Coronary artery (tissue), 2 donors: ENCODE data around the gene PRKN.

Experiments used
- DNase-seq: peaks from one replicate; pipeline ENCODE4 v3.0.0-alpha.2; 2017; ENCODE audit warnings: low spot score
- H3K27ac ChIP-seq, 2 donors: fragments of 200-600 bp; sonication (generic); one replicate each; pipeline ENCODE4 v1.5.1; 2016 to 2019
- H3K4me3 ChIP-seq: fragments of 200-600 bp; sonication (generic); 2 replicates; pipeline ENCODE4 v1.5.1; 2016; ENCODE audit warnings: mild to moderate bottlenecking, moderate library complexity
- TF ChIP-seq, protein P1 (sequence below): fragments of 200-600 bp; sonication (generic); IDR thresholded peaks from one replicate; pipeline ENCODE4 v1.5.1; 2019; ENCODE audit warnings: antibody characterized with exemption

The PRKN gene

DNA sequence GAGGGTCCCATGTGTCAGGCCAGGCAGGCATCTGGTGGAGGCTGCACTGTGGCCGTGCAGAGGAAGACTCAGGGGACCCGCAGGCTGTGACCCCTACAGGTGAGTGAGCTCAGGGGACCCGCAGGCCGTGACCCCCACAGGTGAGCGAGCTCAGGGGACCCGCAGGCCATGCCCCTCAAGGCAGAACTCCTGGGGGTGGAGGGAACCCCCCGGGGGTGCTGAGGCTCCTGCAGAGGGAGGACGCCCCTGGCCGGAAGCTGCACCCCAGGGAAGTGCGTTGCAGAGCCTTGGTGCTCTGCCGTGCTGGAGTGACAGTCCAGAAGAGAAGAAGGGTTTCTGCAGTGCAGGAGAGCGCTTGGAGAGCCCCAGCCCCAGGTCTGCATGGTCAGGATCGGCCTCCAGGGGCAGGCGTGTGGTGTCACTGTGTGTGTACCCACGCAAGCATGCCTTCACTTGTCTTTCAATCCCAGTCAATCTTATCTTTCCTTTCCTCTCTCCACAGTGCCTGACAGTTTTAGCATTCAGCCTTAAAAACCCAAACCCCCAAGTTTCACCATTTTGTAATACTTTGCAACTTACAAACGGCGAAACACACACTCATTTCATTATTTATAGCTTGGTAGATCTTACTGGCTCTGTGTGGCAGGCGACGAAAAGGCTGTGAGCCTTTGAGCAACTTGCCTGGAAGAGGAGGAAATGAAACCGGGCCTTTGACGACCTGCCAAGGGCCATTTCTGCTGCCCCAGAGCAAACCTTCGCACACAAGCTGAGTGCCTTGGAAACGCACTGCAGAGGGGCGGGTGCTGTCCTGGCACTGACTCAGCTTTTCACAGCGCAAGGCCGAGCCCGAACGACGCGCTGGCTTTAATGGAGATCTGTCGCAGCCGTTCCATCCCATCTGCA is 1352.3 kb downstream of the PRKN start:
- no peak for DNase-seq
- Histone ChIP-seq H3K27ac (peak overlapping the region in 1 of 2 donors; percentile 60), H3K4me3 (peak overlapping the region; percentile 43)
- TF ChIP-seq, protein P1, sequence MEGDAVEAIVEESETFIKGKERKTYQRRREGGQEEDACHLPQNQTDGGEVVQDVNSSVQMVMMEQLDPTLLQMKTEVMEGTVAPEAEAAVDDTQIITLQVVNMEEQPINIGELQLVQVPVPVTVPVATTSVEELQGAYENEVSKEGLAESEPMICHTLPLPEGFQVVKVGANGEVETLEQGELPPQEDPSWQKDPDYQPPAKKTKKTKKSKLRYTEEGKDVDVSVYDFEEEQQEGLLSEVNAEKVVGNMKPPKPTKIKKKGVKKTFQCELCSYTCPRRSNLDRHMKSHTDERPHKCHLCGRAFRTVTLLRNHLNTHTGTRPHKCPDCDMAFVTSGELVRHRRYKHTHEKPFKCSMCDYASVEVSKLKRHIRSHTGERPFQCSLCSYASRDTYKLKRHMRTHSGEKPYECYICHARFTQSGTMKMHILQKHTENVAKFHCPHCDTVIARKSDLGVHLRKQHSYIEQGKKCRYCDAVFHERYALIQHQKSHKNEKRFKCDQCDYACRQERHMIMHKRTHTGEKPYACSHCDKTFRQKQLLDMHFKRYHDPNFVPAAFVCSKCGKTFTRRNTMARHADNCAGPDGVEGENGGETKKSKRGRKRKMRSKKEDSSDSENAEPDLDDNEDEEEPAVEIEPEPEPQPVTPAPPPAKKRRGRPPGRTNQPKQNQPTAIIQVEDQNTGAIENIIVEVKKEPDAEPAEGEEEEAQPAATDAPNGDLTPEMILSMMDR: no peak

DNA sequence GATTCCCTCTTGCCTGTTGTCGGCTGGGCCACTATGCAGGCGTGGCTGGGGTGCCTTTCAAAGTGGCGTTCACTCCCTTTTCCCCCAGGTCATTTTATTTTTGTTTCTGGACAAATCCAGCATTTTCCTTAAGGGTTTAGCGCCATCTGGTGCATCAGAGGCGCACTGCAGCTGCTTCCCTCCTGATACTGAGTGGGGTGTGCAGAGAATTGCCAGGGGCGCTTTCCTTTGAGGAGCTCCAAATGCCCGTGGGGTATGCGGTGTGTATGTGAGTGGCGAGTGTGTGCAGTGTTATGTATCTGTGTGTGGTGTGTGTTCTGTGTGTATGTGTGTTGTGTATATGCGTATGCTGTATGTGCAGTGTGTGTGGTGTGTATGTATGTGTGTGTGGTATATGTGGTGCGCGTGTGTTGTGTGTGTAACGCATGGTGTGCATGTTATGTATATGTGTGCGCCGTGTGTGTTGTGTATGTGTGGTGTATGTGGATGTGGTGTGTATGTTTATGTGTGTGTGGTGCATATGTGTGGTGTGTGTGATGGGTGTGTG is 1353.6 kb downstream of the PRKN start:
- TF ChIP-seq, protein P1: peak; percentile 87
- no peak overlapping the region for H3K4me3 ChIP-seq
- DNase-seq: no peak
- H3K27ac ChIP-seq: no peak overlapping the region

DNA sequence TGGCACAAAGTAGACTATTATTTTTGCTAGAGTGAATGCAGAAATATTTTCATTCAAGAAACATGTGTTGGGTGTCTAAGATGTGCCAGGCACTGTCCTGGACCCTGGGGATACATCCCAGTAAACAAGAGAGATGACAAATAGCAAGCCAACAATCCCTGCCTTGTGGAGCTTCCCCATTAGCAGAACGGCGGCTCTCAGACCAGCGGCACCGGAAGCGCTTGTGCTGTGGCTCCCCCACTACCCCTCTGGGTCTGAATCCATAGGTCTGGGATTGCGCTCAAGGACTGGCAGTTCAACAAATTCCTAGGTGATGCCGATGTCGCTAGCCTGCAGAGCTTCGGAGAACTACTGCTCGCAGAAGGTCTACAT is 1355.2 kb downstream of the PRKN start:
- no peak overlapping the region for H3K4me3 ChIP-seq
- DNase-seq: no peak
- TF ChIP-seq, protein P1: no peak
- H3K27ac ChIP-seq: no peak overlapping the region

DNA sequence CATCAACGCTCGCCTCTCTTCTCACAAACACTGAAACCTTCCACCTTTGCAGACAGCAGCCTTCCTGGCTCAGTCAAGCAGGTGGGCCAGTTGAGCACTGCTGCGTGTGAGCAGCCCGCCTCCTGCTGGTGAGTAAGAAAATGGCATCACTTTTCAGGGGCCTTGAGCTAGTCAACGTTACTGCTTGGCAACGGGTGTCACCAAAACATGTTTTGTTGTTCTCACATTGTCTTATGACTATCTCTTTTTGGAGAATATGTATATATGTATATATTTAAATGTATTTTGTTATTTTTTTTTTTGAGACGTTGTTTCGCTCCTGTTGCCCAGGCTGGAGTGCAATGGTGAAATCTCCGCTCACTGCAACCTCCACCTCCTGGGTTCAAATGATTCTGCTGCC is 1356.7 kb downstream of the PRKN start:
- DNase-seq: no peak
- Histone ChIP-seq H3K27ac (no peak overlapping the region), H3K4me3 (no peak overlapping the region)
- TF ChIP-seq, protein P1: peak; percentile 62

DNA sequence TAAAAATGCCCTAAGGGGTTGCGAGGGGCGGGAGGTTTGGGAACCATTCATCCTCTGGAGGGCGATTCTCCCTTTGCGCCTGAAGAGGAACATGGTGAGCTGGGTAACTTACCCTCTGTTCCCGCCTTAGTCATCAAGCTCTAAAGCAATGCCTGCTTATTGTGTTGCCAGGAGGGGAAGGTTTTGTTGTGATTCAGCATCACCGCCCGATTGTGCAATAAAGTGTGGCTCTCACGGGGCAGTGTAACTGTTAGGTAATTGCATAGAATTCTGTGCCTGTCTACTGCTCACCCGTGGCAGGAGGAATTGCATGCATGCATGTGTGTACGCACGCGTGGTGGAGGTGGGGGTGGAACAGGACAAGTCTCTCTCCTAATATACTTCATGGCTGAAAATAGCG is 1358.2 kb downstream of the PRKN start:
- TF ChIP-seq, protein P1: no peak
- DNase-seq: no peak
- H3K27ac ChIP-seq: no peak overlapping the region
- no peak overlapping the region for H3K4me3 ChIP-seq

DNA sequence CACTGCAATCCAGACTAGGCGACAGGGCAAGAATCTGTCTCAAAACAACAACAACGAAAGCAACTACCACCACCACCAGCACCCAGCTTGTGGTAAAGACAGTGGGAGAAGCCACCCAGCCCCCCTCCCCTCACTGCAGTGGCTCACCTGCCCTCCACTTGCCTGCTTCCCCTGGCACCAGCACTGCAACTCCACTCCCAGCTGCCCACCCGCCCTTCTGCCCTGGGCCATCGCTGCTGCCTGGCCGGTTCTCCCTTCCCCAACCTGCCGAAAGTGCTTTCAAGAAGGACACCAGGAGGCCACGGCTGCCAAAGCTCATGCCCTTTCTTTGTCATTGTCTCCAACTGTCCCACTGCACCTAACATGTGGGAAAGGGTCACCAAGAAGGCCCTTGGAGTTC is 1359.1 kb downstream of the PRKN start:
- TF ChIP-seq, protein P1: no peak
- Histone ChIP-seq H3K4me3 (no peak overlapping the region), H3K27ac (no peak overlapping the region)
- no peak for DNase-seq

DNA sequence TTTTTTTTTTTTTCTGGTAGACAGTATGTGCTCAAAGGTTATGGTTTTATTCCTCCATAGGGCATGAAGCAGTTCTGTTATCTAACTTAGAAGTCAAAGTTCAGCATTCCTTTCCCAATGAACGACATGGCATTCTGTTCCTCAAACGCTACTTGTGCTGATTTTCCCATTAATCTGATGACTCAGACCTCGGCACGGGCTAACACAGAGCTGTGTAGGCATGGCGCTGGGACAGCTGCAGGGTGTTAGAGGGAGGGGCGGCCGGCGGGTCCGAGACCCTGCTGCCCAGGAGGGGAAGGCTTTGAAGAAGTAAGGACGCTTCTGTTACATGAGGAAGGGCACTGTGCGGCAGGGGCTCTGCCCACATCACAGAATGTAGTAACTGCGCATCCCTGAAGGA is 1360.1 kb downstream of the PRKN start:
- H3K27ac ChIP-seq: no peak overlapping the region
- DNase-seq: no peak
- no peak overlapping the region for H3K4me3 ChIP-seq
- TF ChIP-seq, protein P1: no peak
